GDM1 (cell line): ENCODE measurements around the gene STK11.

Experiments used
- DNase-seq: peaks from one replicate; lab custom pipeline; 2025; lab: John Stamatoyannopoulos, UW

STK11 gene

GRCh38 chr19:1226522-1227303 is 21.1 kb downstream of the STK11 start:
- DNase-seq, result no peak

- no peak for DNase-seq
Measured at GRCh38 chr19:1227304-1228054, 21.9 kb downstream of the STK11 start.

- DNase-seq, result no peak
Measured at GRCh38 chr19:1228161-1228957, 22.8 kb downstream of the STK11 start.

- no peak for DNase-seq
Measured at GRCh38 chr19:1229056-1229923, 23.7 kb downstream of the STK11 start.

- DNase-seq, result no peak
Measured at GRCh38 chr19:1229924-1230782, 24.6 kb downstream of the STK11 start.

- DNase-seq, result no peak
Measured at GRCh38 chr19:1230783-1231489, 25.4 kb downstream of the STK11 start.

GRCh38 chr19:1231729-1232637 is 26.4 kb downstream of the STK11 start:
- DNase-seq, result no peak

- DNase-seq, result peak; percentile 15
Measured at GRCh38 chr19:1232652-1233072, 27.1 kb downstream of the STK11 start.

GRCh38 chr19:1233115-1233667 is 27.6 kb downstream of the STK11 start:
- no peak for DNase-seq

- no peak for DNase-seq
Measured at GRCh38 chr19:1234051-1234954, 28.7 kb downstream of the STK11 start.

- DNase-seq, result no peak
Measured at GRCh38 chr19:1234955-1235380, 29.4 kb downstream of the STK11 start.

- DNase-seq, result no peak
Measured at GRCh38 chr19:1235625-1236538, 30.3 kb downstream of the STK11 start.

- DNase-seq, result no peak
Measured at GRCh38 chr19:1236576-1236975, 31.0 kb downstream of the STK11 start.

- DNase-seq, result no peak
Measured at GRCh38 chr19:1237027-1237659, 31.6 kb downstream of the STK11 start.

- DNase-seq, result no peak
Measured at GRCh38 chr19:1237754-1238368, 32.3 kb downstream of the STK11 start, which contains the start of gene CBARP. Gene CBARP (minus strand): TSS chr19:1238005. CDS start chr19:1236100, 1,905 bp downstream.
